Activated CD8-positive, alpha-beta memory T cell treated with anti-CD3 and anti-CD28 coated beads, Interleukin-2, amount 50 U/mL, for 1 hour (primary cell): Measurements from ENCODE around the gene UFM1.
"Not testable (repeated sequence)": the region's sequence is repeated elsewhere in the genome, so short reads cannot be mapped to it uniquely, and the experiment has no call there.

ENCODE experiments used
- DNase-seq: peaks from one replicate; pipeline ENCODE4 v3.0.0-alpha.2; 2020; ENCODE audit errors: extremely low read depth

Gene UFM1

DNA sequence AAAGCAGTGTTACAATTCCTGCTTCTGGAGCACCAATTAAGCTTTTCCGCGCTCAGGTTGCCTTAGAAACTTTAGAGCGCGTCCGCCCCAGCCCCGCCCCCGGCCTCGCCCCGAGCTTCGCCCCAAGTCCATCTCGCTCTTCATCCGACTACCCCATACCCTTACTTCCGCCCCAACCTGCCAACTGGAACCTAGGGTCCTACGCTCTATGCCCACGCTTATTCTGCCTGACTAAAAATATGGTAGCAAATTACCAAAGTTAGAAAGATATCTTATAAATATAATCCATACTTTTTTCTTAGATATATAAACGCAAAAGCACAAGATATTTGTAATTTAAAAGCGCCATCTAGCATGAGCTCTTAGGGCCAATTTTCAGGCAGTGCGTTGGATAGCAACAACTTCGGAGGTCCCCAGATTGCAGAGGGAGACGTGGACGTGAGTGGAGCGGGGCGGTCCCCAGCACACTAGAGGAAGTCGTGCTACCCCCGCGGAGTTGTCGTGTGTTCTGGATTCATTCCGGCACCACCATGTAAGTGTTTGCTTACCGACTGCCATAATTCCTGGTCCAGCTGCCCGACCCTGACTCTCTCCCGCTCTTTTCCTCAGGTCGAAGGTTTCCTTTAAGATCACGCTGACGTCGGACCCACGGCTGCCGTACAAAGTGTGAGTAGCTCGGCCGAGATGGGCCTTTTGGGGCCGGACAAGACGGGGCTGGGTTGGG is at the start of gene UFM1:
UFM1 (plus strand) TSS at position 462 of the 724 bp plus-strand sequence; CDS start at position 531, 69 bp downstream.
- peak; percentile 76 for DNase-seq

DNA sequence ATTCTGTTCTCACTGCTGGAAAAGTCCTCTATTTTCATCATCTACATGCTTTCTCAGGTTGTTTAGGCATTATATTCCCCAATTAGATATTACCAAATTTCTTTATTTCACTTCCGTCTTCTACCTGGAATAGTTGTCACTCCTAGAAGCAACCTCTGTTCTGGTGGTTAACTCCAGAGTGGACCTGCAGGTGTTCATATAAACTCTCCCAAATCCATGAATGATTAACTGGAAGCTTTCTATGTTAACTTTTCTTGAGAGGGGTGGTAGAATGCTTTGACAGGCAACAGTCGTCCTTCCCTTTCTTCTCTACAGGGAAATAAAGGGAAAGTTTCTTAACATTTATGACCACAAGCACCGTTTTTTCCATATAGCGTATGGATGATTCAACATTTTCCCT is 48.4 kb upstream of the UFM1 start:
- no peak for DNase-seq

GRCh38 chr13:38303816-38304320 is 45.8 kb upstream of the UFM1 start:
- DNase-seq = no peak

DNA sequence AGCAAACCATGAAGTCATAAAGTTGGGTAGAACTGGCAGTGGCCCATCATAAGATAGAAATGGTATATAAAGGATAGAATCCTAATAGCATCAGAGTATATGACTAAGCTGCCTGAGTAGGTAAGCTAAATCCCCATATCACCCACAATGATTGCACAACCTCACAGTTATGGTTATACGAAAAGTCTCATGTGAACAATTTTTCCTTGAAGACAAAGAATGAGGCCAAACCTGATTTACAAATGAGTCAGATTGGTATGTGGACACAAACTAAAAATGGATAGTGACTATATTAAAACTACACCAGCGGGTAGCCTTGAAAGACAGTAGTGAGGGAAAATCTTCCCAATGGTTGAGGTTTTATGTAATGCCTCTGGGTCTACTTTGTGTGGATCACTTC is 40.9 kb upstream of the UFM1 start:
- no peak for DNase-seq

- no peak for DNase-seq
Observed at GRCh38 chr13:38309397-38309796, 40.3 kb upstream of the UFM1 start.

DNA sequence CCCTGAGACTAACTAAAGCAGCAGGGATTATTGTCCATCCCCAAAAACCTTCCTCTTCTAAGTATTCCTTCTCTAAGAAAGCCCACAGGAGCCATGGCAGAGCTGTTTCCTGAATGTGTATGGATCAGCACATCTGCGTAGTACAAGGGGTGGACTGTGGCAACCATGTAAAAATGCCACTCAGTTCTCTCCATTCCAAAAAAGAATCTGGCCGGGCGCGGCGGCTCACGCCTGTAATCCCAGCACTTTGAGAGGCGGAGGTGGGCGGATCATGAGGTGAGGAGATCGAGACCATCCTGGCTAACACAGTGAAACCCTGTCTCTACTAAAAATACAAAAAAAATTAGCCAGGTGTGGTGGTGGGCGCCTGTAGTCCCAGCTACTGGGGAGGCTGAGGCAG is 38.5 kb upstream of the UFM1 start:
- DNase-seq = not testable (repeated sequence)

DNA sequence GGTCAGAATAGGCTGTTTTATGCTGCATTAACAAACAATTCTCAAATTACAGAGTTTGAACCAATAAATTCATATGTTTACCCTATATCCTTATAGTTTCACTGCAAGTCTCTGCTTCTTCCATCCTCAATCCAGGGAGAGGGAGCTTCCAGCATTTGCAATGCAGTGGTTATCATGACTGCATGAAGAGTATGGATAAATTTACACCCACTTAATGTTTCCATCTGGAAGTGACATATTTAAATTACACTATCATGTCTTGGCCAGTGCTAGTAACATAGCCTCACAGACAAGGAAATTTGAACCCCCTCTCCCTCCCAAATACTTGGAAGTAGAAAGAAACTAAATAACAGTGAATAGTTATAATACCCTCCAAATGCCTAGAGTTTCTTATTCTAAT is 33.5 kb upstream of the UFM1 start:
- no peak for DNase-seq

- DNase-seq = no peak
Observed at GRCh38 chr13:38321654-38322053, 28.0 kb upstream of the UFM1 start.

GRCh38 chr13:38325426-38325825 is 24.2 kb upstream of the UFM1 start:
- no peak for DNase-seq

DNA sequence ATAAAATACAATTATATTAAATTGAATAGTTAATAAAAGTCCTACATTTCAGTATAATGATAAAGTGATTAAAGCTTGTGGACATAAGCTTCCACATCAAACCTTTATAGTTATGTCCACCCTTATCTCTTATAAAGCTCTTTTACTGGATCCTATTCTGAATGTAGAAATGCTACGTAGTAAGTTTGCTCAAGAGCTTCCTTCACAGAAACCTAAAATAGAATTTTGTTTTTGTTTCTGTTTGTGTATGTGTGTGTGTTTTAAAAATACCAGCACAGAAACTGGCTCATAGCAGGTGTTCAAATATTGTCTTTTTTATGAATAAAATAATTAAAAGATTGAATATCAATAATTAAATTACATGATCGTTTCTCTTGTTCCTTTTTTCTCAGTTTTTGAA is 21.0 kb upstream of the UFM1 start:
- DNase-seq = no peak

- DNase-seq = no peak
Observed at GRCh38 chr13:38334845-38335244, 14.8 kb upstream of the UFM1 start.

GRCh38 chr13:38338089-38338488 is 11.6 kb upstream of the UFM1 start:
- DNase-seq = no peak

DNA sequence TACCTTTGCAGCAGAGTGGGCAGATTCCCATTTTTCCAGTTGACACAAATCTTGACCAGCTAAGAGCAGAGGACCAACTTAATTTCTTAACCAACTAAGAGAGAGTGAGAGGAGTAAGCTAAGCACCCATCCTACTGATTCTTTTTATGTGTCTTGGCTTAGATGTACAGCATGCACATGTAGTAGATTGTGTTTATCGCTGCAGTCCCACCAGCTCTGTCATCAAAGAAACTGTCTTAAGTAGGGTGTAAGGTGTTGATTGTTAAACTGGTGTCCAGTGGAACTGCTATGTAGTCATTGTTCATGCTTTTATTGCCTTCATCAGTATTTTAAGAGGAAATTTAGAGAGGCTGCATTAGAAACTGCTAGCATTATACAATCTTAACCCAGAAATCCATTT is 9.0 kb upstream of the UFM1 start:
- no peak for DNase-seq

GRCh38 chr13:38341149-38341692 is 8.4 kb upstream of the UFM1 start:
- no peak for DNase-seq

- no peak for DNase-seq
Observed at GRCh38 chr13:38346764-38347163, 2.9 kb upstream of the UFM1 start.

GRCh38 chr13:38348861-38349389 is 726 bp upstream of the UFM1 start:
- DNase-seq = no peak

DNA sequence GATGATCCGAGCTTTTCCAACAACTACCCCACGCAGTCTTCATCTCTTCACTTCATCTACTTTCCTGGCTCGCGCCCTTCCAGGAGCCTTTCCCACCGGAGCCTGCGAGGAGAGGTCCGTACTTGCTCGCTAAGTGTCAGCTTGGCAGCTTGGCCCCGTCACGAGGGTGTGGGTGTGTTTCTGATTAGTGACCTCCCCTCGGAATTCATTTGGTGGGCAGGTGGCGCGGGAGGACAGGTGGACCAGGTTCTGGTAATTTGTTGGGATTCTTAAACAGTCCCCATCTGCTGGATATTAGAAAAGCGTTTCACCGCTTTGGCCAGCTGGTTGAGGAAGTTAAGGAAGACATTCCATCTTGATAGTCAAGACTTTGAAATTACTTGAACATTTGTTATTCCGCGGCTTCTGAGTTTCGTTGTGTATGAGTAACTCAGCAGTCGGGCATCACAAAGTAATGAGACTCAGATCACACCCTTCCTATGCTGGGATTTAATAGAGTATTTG is 515 bp downstream of the UFM1 start:
- DNase-seq = no peak

DNA sequence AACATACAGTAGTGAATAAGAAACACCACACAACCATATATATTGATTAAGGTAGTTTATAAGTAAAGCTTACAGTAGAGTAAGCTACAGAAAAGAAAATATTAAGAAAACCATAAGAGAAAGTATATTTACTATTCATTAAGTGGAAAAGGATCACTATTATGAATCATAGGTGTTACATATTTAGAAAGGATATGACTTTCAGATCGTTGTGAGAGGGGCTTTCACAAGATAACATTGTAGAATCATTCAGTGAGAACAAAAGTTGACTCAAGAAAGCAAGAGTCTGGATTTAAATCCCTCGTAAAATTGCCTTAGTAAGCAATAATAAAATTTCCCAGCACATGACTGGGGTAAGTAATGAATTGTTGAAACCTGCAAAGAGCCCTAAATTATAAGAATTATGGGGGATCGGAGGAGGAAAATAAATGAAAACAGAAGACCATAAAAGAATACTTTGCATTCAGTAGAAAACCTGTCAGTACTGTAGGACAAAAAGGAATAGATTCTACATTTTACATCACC is 6.0 kb downstream of the UFM1 start:
- no peak for DNase-seq

DNA sequence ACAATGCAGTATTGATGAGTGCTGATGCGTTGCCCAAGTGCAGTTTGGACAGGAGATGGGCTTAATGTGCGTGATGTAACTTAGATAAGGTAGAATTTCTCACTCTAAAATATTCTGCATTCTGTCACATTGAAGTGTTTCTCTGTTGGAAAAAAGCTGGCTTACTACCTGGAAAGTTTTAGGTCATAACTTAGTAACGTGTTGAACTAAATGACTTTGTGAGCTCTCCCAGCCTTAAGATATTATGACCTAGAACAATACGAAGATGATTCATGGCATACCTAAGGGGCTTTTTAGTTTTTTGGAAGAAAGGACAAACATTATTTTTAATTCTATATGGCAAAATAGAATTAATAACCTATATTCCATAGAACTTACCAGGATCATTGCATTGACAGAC is 9.0 kb downstream of the UFM1 start:
- DNase-seq = no peak

DNA sequence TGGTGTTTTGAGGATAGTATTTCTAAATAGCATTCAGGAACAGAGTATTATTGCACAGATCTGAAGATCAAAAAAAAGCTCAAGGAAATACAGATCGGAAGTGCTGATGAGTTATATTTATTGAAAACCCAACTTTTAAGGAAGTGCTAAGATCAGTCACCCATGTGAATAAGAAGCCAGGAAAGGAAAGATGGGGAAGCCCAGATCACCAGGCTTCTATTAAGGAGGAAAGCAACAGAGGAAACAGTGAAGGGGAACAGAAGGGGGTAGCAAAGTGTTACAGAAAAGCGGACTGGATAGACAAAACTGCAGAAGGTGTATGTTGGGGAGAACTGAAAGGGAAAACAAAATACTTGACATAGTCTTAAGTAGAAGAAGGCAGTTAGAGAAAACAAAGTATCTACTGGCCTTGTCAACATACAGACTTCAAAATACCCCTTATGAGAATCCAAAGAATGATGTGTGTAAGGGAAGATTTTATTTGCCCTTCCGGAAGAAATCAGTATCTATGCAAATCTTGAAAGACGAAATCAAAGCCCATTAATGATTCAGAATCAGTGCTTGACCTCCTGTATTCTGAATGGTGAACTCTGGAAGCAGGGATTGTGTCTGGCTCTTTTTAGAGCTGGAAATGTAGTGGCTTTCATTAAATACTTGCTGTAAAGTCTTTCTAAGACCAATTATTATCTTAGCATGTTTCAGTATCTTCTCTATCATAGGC is 12.1 kb downstream of the UFM1 start:
- no peak for DNase-seq

- no peak for DNase-seq
Observed at GRCh38 chr13:38363219-38363618, 13.6 kb downstream of the UFM1 start.

- not testable (repeated sequence) for DNase-seq
Observed at GRCh38 chr13:38363746-38364145, 14.1 kb downstream of the UFM1 start.
